ENCODE measurements around the gene KRT77.

DNA sequence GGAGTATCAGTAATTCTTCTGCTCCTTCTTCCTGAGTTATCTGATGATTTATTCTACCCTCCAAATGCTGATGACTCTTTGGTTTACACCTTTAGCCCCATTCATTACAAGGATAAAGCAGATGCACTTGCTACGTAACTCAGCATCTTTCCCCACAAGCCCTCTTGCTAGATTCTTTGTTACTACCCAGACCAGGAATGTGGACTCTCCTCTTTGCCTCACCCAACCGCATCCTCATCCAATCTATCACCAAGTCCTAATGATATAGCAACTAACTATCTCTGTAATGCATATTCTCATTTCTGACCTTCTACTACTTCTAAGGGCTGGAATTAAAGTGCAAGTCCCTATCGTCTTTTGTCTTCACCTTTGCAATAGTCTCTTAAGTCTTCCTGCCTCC lies 32.4 kb downstream of the KRT77 start:
- TF ChIP-seq LEF1 (IDR thresholded peaks at IDR 0.05; ENCODE audit: borderline replicate concordance) (no peak), SUZ12 (IDR thresholded peaks at IDR 0.05) (no peak), FOXM1 (IDR thresholded peaks at IDR 0.05; ENCODE audit: borderline replicate concordance) (no peak), BHLHE40 (IDR thresholded peaks at IDR 0.05; ENCODE audit: borderline replicate concordance) (no peak), SP1 (IDR thresholded peaks at IDR 0.05) (no peak), ELF4 (IDR thresholded peaks at IDR 0.05) (no peak), NFRKB (IDR thresholded peaks at IDR 0.05) (no peak), FOXA1 (IDR thresholded peaks at IDR 0.05) (no peak), ARNT (IDR thresholded peaks at IDR 0.05) (no peak), HDGF (IDR thresholded peaks at IDR 0.05; ENCODE audit: borderline replicate concordance) (no peak), TARDBP (IDR thresholded peaks at IDR 0.05) (no peak), FOXK2 (IDR thresholded peaks at IDR 0.05) (no peak), CTBP1 (IDR thresholded peaks at IDR 0.05; ENCODE audit: borderline replicate concordance) (no peak)
- TF ChIP-seq, protein P1, sequence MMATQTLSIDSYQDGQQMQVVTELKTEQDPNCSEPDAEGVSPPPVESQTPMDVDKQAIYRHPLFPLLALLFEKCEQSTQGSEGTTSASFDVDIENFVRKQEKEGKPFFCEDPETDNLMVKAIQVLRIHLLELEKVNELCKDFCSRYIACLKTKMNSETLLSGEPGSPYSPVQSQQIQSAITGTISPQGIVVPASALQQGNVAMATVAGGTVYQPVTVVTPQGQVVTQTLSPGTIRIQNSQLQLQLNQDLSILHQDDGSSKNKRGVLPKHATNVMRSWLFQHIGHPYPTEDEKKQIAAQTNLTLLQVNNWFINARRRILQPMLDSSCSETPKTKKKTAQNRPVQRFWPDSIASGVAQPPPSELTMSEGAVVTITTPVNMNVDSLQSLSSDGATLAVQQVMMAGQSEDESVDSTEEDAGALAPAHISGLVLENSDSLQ (IDR thresholded peaks at IDR 0.05): no peak
